GM20431 (cell line): ENCODE data around the gene GK2.

Experiments
- in situ Hi-C: fragments of 300-500 bp; cut with MseI, MboI; formaldehyde crosslinking; loops from one replicate; pipeline ENCODE4 v1.15.0; 2020; ENCODE audit warnings: low sequenced_read_pairs; ENCODE audit not compliant: unreplicated experiment

Gene GK2

DNA sequence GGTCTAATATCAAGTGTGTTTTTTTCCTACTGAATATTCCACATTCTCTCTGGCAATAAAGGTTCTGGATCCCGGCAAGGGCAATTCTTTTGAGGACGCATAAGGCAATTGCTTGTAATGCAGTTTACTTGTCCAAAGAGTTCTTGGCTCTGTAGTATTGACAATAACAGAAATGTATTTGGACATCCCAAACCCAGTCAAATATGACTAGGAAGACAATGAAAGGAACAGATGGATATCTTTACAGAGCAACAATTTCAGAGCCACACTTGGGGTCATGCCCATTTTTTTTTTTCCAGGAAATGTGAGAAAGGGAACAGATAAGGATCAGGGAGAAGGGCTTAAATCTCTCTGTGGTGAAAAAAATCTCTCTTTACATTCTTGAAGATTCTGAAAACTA is 12.2 kb downstream of the GK2 start:
- in situ Hi-C loops: no loop called here

GRCh38 chr4:79390890-79391289 is 17.1 kb downstream of the GK2 start:
- in situ Hi-C loops: no loop called here

DNA sequence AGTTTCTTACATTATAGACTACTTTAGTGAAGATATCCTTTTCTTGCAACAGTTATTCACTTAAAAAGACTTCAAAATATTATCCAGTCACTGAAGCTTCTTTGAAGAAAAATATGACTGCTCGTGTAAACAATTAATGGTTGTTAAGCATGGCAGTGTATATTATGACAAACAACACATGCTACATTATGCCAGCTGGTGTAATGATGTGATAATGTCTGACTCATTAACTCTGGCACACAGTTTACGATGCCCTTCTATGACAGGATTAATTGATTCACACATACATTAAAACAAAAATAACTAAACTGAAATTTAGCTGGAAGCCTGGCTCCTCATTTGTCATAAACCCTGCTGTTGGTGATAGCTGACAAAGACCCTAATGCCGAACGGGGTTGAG is 22.4 kb downstream of the GK2 start:
- in situ Hi-C loops: no loop called here

- in situ Hi-C loops: no loop called here
Measured at GRCh38 chr4:79381161-79381560, 26.9 kb downstream of the GK2 start.

GRCh38 chr4:79370026-79370425 is 38.0 kb downstream of the GK2 start:
- in situ Hi-C loops: no loop called here

DNA sequence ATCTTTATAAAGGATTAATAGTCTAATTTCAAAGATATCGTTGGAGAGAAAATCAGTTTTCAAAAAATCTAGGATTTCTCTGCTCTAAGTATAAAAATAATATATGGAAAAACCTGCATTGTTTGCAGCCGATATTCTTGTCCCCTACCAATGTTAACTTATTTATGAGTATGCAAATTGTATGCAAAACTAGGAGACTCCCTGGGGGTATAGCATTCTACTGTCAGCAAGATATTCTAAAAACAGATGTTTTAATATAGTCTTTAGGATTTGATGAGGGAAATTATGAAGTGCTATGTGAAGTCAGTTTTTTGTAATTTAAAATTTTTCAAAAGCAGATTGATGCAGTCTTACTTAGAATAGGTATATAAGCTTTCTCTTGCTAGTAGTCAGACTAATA is 40.9 kb downstream of the GK2 start:
- in situ Hi-C loops: no loop called here

DNA sequence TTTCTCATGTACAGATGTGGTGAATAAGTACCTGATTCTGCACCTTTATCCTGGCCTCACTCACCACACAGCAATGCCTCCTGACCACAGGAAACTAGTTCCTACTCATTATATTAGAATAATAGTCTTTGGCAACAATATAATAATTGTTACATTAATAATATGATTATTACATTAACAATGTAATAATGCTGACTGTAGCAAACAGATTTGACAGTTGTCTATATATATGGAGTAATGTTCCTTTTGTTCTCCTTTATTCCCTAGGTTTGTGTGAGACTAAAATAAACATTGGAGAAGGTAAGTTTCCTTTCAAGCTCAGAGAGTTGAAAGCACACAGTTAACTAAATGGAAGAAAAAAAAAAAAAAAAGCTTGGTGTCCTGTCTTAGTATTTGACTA is 41.6 kb downstream of the GK2 start:
- in situ Hi-C loops: no loop called here

GRCh38 chr4:79364061-79364460 is 44.0 kb downstream of the GK2 start:
- in situ Hi-C loops: no loop called here

DNA sequence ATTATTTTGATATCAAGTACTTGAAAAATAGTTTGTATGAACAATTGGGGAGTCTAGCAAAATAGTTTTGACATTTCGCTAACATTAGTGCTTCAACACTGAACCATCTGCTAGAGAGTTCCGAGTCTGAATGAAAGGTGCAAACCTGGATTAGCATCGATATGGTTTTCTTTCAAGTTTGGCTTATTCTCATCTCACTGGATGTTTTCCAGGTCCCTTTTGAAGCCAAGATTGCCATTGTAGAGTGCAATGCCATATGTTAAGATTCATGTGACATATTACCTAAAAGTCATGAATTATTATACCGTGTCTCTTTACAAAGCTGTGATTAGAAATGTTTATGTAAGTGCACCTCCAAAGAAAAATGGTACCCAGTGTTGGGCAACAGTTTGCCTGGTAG is 45.4 kb downstream of the GK2 start:
- in situ Hi-C loops: no loop called here

DNA sequence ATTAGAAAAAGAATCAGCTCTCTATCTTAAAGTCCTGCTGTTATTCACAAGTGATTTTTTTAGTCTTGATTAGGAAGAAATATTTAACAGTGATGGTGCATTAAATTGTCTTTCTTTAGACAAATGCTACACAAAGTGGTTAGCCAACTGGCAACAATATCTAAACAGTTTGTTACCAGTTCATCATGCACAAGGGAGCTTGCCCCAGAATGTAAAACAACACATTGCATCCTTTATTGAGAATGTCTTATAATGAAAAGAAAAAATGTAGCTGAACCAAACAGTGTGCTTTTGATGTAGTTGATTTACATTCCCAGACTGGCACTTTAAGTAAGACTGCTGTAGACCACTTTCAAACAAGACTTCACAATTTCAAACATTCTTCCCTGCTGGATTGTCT is 48.0 kb downstream of the GK2 start:
- in situ Hi-C loops: no loop called here

GRCh38 chr4:79358438-79358837 is 49.6 kb downstream of the GK2 start:
- in situ Hi-C loops: no loop called here

GRCh38 chr4:79357365-79357764 is 50.7 kb downstream of the GK2 start:
- in situ Hi-C loops: no loop called here
